CD4-positive, alpha-beta T cell treated with Interleukin-4 for 1 hour (primary cell): ENCODE results near the gene SPAG17.

ENCODE experiments used
- DNase-seq, 2 donors: peaks; one replicate each; pipeline ENCODE4 v3.0.0-alpha.2; 2020 to 2022

Gene SPAG17

GRCh38 chr1:118117521-118117920 is 67.5 kb downstream of the SPAG17 start:
- no peak for DNase-seq

DNA sequence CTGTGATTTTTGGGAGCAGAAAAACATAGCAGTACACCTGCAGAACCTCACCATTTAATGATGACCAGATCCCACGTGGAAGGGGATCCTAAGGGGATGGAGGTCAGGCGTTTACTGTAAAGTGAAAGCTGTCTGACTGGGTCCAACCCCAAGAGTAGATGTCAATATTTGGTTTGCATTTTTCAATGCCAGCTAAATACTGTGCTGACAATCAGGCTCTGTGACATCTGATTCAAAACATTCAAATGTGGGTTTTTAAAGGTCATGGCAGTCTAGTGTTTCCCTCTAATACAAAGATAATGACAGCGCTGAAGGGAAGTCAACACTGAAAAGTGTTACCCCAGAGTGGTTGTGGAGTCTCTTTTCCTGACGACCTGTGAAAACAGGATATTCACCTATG is 68.1 kb downstream of the SPAG17 start:
- DNase-seq: no peak

- no peak for DNase-seq
Measured at GRCh38 chr1:118116401-118116800, 68.6 kb downstream of the SPAG17 start.

DNA sequence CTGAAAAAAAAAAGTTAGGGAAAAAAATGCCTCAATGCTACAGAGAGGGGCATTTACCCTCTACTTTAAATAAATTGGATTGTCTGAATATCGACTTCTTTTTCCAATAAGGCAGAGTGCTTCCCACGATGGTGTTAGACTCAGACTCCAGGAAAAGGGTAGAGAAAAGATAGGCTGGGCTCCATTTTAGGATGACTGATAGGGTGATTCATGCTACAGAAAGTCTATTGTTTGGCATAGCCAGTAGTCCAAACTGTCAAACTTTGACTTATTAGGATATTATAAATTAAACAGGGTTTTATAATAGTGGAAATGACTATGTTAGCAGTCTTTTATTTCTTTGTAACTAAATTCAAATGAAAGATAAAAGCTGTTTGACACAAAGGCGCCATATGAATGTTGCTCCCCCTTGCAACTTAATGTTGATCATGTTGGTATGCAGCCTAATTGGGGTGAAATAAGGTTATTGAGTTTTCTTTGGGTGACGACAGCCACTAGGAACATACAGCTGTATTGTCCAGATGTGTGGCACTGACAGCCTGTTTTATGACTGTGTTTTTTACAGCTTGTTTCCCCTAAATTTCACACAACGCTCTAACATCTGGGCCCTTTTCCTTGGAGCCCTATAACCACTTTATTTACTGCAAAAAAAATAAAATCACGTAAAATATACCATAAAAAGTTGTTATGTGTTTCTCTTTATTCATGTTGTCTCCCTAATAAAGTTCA is 69.3 kb downstream of the SPAG17 start:
- DNase-seq: no peak

GRCh38 chr1:118113261-118113660 is 71.8 kb downstream of the SPAG17 start:
- no peak for DNase-seq

DNA sequence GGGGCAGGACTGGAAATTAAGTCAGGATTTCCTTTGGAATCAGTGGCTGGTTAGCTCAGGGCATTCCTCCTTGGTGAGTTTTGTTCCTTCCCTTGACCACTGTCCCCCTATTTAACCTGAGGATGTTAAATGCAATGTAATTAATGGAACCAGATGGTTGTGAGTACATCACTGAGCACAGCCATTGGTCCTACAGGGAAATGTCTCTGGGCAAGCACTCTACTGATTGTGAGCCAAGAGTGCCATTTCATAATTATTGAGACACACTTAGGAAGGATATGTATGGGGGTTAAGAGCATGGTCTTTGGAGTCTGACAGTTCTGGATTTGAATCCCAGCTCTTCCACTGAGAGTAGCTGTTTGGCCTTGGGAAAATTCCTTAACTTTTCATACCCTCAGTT is 74.4 kb downstream of the SPAG17 start:
- no peak for DNase-seq

DNA sequence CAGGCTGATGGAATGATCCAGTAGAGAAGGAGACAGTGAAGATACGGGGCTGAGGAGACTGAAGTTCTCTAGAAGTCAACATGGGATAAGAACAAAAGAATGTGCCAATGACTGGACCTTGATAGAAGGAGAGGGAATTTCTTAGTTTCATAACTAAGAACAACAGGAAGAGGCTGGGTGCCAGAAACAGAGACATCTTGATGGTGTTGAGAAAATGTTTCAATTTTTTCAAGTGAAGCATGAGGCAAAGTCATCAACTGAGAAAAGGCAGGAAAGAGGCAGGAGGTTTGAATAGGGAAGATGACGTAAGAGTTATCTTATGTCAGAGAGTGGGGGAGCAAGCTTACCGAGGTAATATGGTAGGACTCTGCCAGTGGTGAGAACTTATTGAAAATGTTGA is 80.1 kb downstream of the SPAG17 start:
- no peak for DNase-seq

- DNase-seq: no peak
Measured at GRCh38 chr1:118102445-118102844, 82.6 kb downstream of the SPAG17 start.

DNA sequence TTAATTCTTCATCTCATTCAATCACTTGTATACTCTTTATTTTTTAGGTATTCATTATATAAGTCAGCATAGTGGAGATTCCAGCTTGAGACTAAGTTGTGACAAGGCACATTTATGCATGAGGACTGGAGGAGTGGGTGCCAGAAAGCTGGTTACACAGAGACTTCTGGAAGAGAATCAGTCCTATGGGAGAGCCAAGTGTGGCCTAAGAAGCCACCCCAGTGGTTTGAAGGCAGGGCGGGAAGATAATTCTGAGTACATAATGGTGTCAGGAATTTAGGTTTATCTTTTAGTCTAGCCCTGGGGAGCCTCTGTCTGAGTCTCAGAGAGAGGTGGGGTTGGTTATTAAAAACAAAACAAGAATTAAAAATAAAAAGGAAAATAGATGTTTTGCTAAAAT is 83.0 kb downstream of the SPAG17 start:
- no peak for DNase-seq

- no peak for DNase-seq
Measured at GRCh38 chr1:118101515-118101844, 83.5 kb downstream of the SPAG17 start.

GRCh38 chr1:118100686-118101514 is 84.1 kb downstream of the SPAG17 start:
- DNase-seq: no peak

GRCh38 chr1:118099686-118100085 is 85.3 kb downstream of the SPAG17 start:
- no peak for DNase-seq

DNA sequence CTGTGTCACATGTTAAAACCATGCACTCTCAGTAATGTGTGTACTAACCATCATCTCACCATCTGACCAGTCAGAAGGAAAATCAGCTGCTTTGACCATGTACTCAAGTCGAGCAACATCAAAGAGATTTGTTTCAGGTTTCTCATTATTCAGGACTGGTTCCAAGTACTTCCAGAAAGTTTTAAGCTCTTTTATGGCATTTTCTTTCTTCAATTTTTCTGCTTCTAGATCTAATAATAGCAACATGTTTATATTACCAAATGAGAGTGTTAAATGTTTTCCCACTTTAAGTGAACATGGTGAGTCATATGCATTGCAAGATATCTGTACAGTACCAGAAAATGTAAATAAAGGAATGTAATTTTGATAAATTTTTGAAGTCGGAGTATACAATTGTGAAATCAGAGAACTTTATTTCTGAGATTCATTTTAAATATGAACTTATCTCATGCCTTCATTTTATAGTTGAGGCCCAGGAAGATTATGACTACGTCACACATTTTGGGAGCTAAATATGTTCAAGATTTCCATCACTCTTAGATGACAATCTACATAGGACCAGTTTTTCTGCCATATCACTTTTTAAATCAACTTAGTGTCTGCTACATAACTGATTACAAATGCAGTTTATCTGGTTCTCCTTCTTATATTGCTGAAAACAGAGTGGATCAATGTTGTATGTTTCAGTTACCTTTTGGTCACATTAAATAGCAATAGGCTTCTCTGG is 87.2 kb downstream of the SPAG17 start:
- no peak for DNase-seq

- no peak for DNase-seq
Measured at GRCh38 chr1:118093017-118093416, 92.0 kb downstream of the SPAG17 start.

GRCh38 chr1:118090130-118090529 is 94.9 kb downstream of the SPAG17 start:
- DNase-seq: no peak

- no peak for DNase-seq
Measured at GRCh38 chr1:118085365-118085764, 99.7 kb downstream of the SPAG17 start.

DNA sequence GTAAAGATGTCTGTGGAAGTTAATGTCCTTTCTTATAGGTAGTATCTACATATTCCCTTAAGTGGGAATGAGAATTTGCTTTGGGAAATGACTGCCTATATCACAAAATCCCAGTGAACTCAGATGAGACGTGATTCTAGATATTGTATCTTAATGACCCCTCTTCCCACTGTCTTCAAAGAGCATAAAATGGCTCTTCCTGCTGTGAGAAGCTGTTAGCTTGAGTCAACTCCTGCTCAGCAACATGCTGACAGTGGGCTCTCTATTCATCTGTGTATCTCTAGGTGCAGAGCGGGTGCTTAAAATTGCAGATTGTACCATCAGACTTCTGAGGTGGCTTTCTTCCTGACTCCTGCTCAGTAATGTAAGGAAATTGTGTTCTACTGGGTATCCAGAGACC is 100.6 kb downstream of the SPAG17 start:
- DNase-seq: no peak

DNA sequence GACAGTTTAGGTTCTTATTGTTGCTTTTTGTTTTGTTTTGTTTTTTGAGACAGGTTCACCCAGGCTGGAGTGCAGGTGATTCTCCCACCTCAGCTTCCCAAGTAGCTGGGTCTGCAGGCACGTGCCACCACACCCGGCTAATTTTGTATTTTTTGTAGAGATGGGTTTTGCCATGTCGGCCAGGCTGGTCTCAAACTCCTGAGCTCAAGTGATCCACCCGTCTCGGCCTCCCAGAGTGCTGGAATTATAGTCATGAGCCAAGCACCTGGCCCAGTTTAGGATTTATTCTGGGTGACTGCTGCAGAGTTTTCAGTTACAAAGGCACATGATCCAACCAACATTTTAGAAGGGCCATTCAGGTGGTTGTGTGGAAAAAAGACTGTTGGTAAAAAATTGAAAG is 102.0 kb downstream of the SPAG17 start:
- DNase-seq: no peak

DNA sequence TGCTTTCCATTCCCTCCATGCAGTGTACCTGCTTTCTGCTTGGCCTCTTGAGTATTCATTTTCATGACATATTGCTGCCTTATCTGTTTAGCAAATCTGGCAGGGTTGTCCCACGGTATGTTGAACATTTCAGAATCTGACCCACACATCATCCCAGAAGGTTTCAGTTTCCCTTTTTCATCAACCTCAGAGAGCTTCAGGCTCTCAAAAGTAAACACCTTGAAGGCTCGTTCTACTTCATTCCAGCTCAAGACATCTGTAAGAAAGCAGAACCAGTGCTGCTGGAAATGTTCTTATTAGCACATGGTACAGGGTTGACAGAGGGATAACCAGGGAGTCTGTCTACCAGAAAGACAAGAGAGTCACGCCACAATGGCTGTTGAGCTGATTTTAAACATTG is 103.6 kb downstream of the SPAG17 start:
- DNase-seq: no peak

- no peak for DNase-seq
Measured at GRCh38 chr1:118077331-118078045, 107.5 kb downstream of the SPAG17 start.

DNA sequence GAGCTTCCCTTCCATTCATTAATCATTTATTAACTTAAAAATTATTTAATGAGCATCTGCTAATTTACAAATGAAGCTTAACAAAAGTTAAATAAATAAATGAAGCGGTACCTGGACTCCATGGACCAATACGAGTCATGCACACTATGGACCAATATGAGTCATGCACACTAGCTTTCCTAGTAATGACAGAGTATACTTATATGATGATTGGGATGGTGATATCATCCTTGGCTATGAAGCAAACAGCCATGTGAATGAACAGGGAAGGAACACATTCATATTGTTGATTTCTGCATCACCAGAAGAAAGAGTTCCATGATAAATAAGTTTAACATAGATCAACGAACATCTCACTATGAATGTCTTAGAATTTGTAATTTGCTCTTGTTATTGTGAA is 109.9 kb downstream of the SPAG17 start:
- DNase-seq: no peak

- no peak for DNase-seq
Measured at GRCh38 chr1:118073648-118074435, 111.2 kb downstream of the SPAG17 start.
